ENCODE data around the gene TRIP11. TPM values are rescaled to one million over a fixed set of nuclear protein-coding genes. Genes with fewer than 3 reads are reported as not detected.

The TRIP11 gene
- total RNA-seq, 1 donor from 2014 or later, result 27.0 TPM

DNA sequence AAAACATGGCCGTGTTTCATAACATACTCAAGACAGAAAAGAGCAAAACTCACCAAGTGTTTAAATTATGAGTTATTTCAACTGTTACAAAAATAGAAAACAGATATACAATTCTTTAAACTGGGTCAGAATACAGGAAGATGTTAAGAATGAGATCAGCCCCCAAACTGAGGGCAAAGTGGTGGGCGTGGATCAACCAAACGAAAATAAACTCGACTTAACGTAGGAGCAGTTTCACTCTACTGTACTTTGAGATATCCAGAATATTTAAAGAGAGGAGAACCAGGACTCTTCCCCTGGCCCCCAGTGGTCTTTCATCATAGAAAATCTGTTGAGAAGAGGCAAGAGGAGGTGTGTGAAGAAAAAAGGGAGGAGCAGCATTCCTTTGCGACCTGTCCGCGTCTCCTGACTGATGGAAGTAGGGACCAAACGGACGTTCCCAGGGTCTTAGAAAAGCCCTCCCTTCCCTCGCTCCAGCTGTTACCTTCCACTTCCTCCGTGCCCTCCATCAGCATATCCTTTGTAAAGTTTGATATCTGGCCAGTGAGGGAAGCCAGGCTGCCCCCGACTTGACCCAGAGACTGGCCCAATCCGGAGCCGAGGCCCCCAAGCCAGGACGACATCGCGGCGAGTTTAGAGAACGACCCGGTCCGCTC is 668 bp downstream of the TRIP11 start:
- Histone ChIP-seq H3K27ac (peak overlapping the region; percentile 79), H3K36me3 (no peaks in the 10 kb centered on the region), H3K4me3 (peak overlapping the region; percentile 55 to 57), H3K27me3 (no peaks in the 10 kb centered on the region), H3K4me1 (peaks cover 44% of the 10 kb centered on the region), H3K9me3 (no peaks in the 10 kb centered on the region)
- DNase-seq (ENCODE audit: extremely low spot score in 2 of 2), result no peak
- TF ChIP-seq POLR2A (IDR thresholded peaks at IDR 0.05), result no peak
- TF ChIP-seq, protein P1, sequence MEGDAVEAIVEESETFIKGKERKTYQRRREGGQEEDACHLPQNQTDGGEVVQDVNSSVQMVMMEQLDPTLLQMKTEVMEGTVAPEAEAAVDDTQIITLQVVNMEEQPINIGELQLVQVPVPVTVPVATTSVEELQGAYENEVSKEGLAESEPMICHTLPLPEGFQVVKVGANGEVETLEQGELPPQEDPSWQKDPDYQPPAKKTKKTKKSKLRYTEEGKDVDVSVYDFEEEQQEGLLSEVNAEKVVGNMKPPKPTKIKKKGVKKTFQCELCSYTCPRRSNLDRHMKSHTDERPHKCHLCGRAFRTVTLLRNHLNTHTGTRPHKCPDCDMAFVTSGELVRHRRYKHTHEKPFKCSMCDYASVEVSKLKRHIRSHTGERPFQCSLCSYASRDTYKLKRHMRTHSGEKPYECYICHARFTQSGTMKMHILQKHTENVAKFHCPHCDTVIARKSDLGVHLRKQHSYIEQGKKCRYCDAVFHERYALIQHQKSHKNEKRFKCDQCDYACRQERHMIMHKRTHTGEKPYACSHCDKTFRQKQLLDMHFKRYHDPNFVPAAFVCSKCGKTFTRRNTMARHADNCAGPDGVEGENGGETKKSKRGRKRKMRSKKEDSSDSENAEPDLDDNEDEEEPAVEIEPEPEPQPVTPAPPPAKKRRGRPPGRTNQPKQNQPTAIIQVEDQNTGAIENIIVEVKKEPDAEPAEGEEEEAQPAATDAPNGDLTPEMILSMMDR (IDR thresholded peaks at IDR 0.05), result no peak
- TF ChIP-seq POLR2AphosphoS5 (IDR thresholded peaks at IDR 0.05; ENCODE audit: insufficient read depth in 1 of 2, low read depth in 1 of 2), result no peak
- intact Hi-C loops (cut with DNase I), result no loop called here

DNA sequence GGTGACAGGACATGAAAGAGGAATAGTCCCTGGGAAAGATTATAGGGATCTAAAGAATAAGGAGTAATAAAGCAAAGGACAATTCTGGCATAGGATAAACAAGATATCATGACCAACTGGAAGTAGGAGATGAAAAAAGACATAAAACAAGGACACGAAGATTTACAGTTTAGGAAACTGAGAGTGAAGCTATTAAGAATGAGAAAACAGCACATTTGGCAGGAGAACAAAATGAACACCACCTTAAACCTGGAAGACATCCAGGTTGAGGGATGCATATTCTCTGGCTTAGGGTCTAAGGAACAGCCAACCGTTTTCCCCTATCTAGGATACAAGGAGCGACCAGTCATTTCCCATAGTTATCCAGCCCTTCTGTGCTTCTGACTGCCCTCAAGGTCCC is 1.9 kb downstream of the TRIP11 start:
- H3K4me3 ChIP-seq, result peak overlapping the region; percentile 27 to 57
- H3K4me1 ChIP-seq, result peaks cover 44% of the 10 kb centered on the region
- intact Hi-C loops (cut with DNase I), result no loop called here
- H3K36me3 ChIP-seq, result no peaks in the 10 kb centered on the region
- no peaks in the 10 kb centered on the region for H3K9me3 ChIP-seq
- no peak for TF ChIP-seq POLR2A (IDR thresholded peaks at IDR 0.05)
- TF ChIP-seq, protein P1 (IDR thresholded peaks at IDR 0.05), result no peak
- TF ChIP-seq POLR2AphosphoS5 (IDR thresholded peaks at IDR 0.05; ENCODE audit: insufficient read depth in 1 of 2, low read depth in 1 of 2), result no peak
- H3K27ac ChIP-seq, result no peak overlapping the region
- no peaks in the 10 kb centered on the region for H3K27me3 ChIP-seq
- DNase-seq (ENCODE audit: extremely low spot score in 2 of 2), result no peak

DNA sequence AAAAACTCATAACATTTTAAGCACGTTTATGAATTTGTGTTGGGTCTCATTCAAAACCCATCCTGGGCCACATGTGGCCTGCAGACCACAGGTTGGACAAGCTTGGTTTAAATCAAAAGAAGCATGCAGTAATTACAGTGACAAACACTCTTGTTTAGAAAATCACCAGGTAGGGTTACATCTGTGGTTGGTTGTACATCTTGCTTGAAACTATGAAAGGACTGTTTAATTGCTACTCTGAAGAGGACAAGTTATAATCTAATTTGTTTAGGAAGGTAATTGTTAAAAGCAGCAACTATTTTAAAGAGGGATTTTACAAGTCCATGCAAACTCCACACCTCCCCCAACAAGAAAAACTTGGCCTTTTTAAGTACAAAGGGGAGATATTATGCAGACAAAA is 4.0 kb downstream of the TRIP11 start:
- H3K9me3 ChIP-seq, result no peaks in the 10 kb centered on the region
- no peaks in the 10 kb centered on the region for H3K27me3 ChIP-seq
- intact Hi-C loops (cut with DNase I), result no loop called here
- TF ChIP-seq POLR2A (IDR thresholded peaks at IDR 0.05) (no peak), POLR2AphosphoS5 (IDR thresholded peaks at IDR 0.05; ENCODE audit: insufficient read depth in 1 of 2, low read depth in 1 of 2) (no peak)
- TF ChIP-seq, protein P1 (IDR thresholded peaks at IDR 0.05), result no peak
- DNase-seq (ENCODE audit: extremely low spot score in 2 of 2), result no peak
- peaks cover 41% of the 10 kb centered on the region for H3K4me1 ChIP-seq
- H3K4me3 ChIP-seq, result no peak overlapping the region
- peaks cover 0 to 12% of the 10 kb centered on the region in 2 donors for H3K36me3 ChIP-seq
- H3K27ac ChIP-seq, result no peak overlapping the region

DNA sequence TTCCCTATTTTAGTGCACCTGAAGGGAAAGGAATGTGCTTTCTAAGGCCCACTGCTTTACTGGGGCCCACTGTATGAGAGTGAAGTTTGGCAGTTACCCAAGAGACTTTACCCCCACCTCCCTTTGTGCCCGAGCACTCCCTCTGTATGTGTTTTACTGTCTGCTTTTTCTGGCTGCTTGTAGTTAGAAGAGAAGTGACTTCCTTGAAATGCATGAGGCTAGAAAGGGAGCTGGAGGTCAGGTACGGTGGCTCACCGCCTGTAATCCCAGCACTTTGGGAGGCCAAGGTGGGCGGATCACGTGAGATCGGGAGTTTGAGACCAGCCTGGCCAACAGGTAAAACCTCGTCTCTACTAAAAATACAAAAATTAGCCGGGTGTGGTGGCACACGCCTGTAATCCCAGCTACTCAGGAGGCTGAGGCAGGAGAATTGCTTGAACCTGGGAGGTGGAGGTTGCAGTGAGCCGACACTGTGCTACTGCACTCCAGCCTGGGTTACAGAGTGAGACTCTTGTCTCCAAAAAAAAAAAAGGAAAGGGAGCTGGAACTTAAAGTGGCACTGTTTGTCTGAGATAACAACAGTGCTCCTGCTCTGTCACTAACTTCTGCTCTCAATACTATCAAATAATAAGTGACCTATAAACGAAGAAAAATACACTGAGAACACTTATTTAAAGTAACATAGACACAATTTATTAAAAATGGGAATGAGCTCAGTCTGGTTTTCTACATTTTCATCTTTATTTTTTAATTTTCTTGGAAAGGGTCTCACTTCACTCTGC is 5.8 kb downstream of the TRIP11 start:
- intact Hi-C loops (cut with DNase I), result no loop called here

More for the DNA sequence above, 5.8 kb downstream of the TRIP11 start:
- H3K27me3 ChIP-seq, result no peaks in the 10 kb centered on the region
- H3K4me1 ChIP-seq, result peaks cover 37% of the 10 kb centered on the region
- DNase-seq (ENCODE audit: extremely low spot score in 2 of 2), result no peak
- no peak overlapping the region for H3K27ac ChIP-seq
- no peaks in the 10 kb centered on the region for H3K9me3 ChIP-seq
- peaks cover 0 to 21% of the 10 kb centered on the region in 2 donors for H3K36me3 ChIP-seq
- H3K4me3 ChIP-seq, result no peak overlapping the region
- TF ChIP-seq, protein P1 (IDR thresholded peaks at IDR 0.05), result no peak
- no peak for TF ChIP-seq POLR2AphosphoS5 (IDR thresholded peaks at IDR 0.05; ENCODE audit: insufficient read depth in 1 of 2, low read depth in 1 of 2)
- TF ChIP-seq POLR2A (IDR thresholded peaks at IDR 0.05), result no peak
